HT1080 (cell line): ENCODE results near the gene TMEM109. TPM values are rescaled to one million over a fixed set of nuclear protein-coding genes. Genes with fewer than 3 reads are reported as not detected.

Source experiments
- DNase-seq: peaks from one replicate; pipeline ENCODE4 v3.0.0-alpha.2; 2015; ENCODE audit warnings: low read depth
- total RNA-seq: library from RNA; depleted of rRNA; stranded (reverse); fragments of >200 nt; shearing (Covaris generic); gene quantifications from 2 replicates; pipeline ENCODE4 v1.2.3, GENCODE V29; 2014

Gene TMEM109
- total RNA-seq, 1 experiment from 2014 or later = 146 TPM

GRCh38 chr11:60939855-60940254, 25.9 kb downstream of the TMEM109 start:
- no peak for DNase-seq

GRCh38 chr11:60941371-60942119, 27.6 kb downstream of the TMEM109 start:
- no peak for DNase-seq

GRCh38 chr11:60942219-60942618, 28.3 kb downstream of the TMEM109 start:
- no peak for DNase-seq

- DNase-seq = no peak
Observed at GRCh38 chr11:60942970-60943565, 29.1 kb downstream of the TMEM109 start.

GRCh38 chr11:60944490-60945294, 30.7 kb downstream of the TMEM109 start:
- DNase-seq = no peak

- DNase-seq = no peak
Observed at GRCh38 chr11:60945295-60945667, 31.3 kb downstream of the TMEM109 start.

GRCh38 chr11:60946601-60947264, 32.8 kb downstream of the TMEM109 start:
- no peak for DNase-seq

GRCh38 chr11:60947700-60948099, 33.7 kb downstream of the TMEM109 start:
- DNase-seq = no peak

- no peak for DNase-seq
Observed at GRCh38 chr11:60948250-60948649, 34.3 kb downstream of the TMEM109 start.

- DNase-seq = no peak
Observed at GRCh38 chr11:60950024-60950423, 36.1 kb downstream of the TMEM109 start.

GRCh38 chr11:60950933-60951605, 37.1 kb downstream of the TMEM109 start:
- no peak for DNase-seq

- DNase-seq = no peak
Observed at GRCh38 chr11:60951606-60951903, 37.6 kb downstream of the TMEM109 start.

GRCh38 chr11:60951904-60952741, 38.2 kb downstream of the TMEM109 start, which contains the start of gene SLC15A3:
Gene SLC15A3, minus strand, starts transcription at chr11:60952176. Its CDS starts 625 bp downstream, at chr11:60951551.
- no peak for DNase-seq

GRCh38 chr11:60952742-60953170, 38.8 kb downstream of the TMEM109 start:
- no peak for DNase-seq

GRCh38 chr11:60953781-60954180, 39.8 kb downstream of the TMEM109 start:
- peak; percentile 34 for DNase-seq

GRCh38 chr11:60954421-60954820, 40.5 kb downstream of the TMEM109 start:
- DNase-seq = no peak

GRCh38 chr11:60955571-60955970, 41.6 kb downstream of the TMEM109 start:
- DNase-seq = no peak

- peak; percentile 11 for DNase-seq
Observed at GRCh38 chr11:60957188-60957587, 43.2 kb downstream of the TMEM109 start.

- no peak for DNase-seq
Observed at GRCh38 chr11:60959431-60959830, 45.5 kb downstream of the TMEM109 start.

- no peak for DNase-seq
Observed at GRCh38 chr11:60960405-60960804, 46.4 kb downstream of the TMEM109 start.
